CD4-positive, alpha-beta T cell treated with Interleukin-6 for 4 hours (primary cell): ENCODE results near the gene CYB561A3.
"Not testable (repeated sequence)": the region's sequence is repeated elsewhere in the genome, so short reads cannot be mapped to it uniquely, and the experiment has no call there.

ENCODE experiments used
- DNase-seq: peaks from one replicate; pipeline ENCODE4 v3.0.0-alpha.2; 2020; ENCODE audit warnings: mixed read lengths

CYB561A3 gene

DNA sequence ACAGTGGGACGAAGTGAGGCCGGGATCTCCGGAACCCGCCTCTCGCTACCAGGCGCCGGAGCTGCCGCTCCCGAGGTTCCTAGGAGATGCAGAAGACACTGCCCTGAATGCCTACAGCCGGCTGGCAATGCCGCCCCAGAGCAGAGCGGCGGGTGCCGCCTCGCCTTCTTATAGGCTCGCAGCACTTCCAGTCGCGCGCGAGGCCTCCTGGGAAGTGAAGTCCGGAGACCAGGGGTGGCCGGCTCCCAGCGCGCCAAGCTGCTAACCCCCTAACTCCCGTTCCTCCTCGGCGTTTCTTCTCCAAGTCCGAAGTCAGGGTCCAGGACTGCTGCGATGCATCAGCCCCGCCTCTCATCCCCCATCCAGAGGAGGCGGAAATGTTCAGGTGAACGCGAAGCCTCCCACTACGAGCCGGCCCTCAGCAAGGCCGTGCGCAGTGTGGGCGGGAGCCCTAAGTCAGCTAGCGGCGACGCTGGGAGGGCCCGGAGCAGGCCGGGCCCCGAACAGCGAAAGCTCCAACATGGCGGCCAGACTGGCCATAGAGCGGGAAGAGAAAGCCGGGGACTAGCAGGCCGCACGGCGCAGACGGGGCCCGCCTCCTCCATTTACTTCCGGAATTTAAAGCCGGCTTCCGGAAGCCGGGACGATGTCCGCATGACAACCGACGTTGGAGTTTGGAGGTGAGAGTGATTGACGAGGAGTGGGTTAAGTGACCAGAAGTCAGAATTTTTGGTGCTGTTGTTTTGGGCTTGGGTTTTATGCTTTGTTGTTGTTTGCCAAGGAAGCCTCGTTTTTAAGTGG is at the start of gene CYB561A3, which contains the start of gene TMEM138:
Gene CYB561A3, minus strand, starts transcription at position 142 of the 801 bp plus-strand sequence. CDS start 5,169 bp downstream, outside the sequence.
Gene TMEM138, plus strand, starts transcription at position 634 of the 801 bp plus-strand sequence. CDS start 2,017 bp downstream, outside the sequence.
- peak; percentile 90 for DNase-seq

DNA sequence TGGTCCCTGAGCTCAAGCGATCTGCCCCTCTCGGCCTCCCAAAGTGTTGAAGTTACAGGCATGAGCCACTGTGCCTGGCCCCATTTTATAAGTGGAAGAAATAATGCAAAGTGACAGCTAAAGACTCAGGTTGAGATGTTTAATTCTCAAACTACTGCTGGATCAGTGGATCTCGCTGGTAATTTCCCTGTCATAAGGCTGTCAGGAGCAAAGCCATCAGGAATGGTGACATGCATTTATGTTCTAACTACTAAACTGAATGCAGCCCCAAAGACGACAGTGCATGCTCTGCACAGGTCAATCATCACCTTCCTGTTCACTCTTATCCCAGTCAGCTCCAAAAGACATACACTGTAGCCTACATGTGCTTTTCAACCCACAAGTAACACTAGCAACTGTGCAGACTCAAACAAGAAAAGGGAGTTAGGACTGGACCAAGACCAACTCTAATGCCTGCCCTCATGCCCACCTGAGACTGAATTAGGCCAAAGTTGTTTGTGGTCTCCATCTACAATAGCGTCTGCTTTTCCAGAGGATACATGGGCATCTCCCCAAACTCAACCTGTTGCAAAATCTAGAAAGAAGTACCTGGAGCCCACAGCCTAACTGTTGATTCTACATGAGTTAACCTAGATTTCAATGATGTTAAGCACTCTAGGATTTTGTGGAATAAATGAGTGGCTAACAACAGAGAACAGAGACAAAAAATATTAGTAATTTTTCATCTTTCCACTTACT is 45.5 kb upstream of the CYB561A3 start:
- no peak for DNase-seq

- no peak for DNase-seq
These were observed 44.4 kb upstream of the CYB561A3 start for GRCh38 chr11:61406067-61406466.

DNA sequence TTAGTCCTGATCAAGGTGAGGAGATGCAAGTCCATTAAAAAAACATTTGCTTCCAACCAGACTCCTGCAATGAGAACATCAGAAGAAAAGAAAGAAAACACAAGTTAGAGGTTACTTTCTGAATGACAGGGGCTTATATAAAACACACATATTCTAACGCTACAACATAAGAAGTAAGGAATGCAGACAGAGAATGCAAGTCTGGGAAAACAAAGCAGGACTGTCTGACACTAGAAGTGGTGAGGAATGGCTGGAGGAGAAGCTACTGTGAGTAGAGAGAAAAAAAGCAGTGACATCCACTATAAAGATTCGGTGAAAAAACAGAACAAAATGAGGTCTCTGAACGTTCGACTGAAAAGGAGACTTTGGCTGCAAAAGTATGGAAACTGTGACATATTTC is 43.0 kb upstream of the CYB561A3 start:
- no peak for DNase-seq

GRCh38 chr11:61404103-61404502 is 42.4 kb upstream of the CYB561A3 start:
- DNase-seq = no peak

GRCh38 chr11:61403658-61404057 is 42.0 kb upstream of the CYB561A3 start:
- no peak for DNase-seq

- DNase-seq = no peak
These were observed 39.9 kb upstream of the CYB561A3 start for GRCh38 chr11:61401573-61401972.

DNA sequence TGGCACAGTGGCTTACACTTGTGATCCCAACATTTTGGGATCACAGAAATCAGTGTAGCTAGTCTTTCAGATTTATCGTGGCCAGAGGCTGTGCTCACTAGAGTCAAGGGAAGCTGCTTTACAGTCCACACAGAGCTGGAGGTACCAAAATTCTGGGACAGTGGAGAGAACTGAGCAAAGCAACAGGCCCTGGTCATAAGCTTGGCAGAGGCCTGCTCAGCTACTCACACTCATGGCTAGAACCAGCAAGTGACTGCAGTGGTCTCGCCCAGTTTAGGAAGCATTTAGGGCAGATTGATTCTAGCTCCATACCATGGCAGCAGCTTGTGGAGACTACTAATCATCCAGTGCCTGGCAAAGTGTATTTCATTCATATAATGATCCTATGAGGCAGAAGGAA is 39.5 kb upstream of the CYB561A3 start:
- DNase-seq = no peak

- peak; percentile 40 for DNase-seq
These were observed 31.4 kb upstream of the CYB561A3 start for GRCh38 chr11:61392981-61393595.

DNA sequence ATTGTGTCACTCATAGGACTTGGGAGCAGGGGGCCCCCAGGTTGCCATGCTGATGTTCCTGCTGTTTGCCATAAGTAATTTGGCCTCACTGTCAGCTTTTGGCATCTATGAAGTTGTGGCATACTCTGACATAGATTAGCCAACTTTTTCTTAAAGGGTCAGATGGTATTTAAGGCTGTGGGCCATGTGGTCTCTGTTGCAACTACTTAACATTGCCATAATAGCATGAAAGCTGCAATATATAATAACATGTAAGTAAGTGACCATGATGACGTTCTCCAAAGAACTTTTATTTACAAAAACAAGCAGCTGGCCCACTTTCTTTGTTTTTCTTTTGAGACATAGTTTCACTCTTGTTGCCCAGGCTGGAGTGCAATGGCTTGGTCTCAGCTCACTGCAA is 28.5 kb upstream of the CYB561A3 start:
- DNase-seq = no peak

- DNase-seq = no peak
These were observed 22.9 kb upstream of the CYB561A3 start for GRCh38 chr11:61384271-61385242.

GRCh38 chr11:61383859-61384258 is 22.2 kb upstream of the CYB561A3 start:
- not testable (repeated sequence) for DNase-seq

DNA sequence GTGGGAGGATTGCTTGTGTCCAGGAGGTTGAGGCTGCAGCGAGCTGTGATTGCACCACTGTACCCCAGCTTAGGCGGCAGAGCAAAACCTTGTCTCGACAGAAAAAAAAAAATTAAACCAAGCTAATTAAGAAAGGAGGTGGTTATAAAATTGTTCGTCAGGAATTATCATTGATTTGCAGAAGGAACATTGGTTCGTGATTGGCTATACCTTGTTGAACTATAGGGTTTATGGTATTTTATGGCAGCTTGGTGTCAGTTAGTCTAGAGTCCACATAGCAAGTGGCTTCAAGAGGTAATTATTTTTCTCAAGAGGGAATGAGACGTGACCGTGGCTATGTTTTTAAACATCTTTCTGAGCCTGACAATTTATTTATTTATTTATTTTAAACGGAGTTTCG is 19.2 kb upstream of the CYB561A3 start:
- no peak for DNase-seq

DNA sequence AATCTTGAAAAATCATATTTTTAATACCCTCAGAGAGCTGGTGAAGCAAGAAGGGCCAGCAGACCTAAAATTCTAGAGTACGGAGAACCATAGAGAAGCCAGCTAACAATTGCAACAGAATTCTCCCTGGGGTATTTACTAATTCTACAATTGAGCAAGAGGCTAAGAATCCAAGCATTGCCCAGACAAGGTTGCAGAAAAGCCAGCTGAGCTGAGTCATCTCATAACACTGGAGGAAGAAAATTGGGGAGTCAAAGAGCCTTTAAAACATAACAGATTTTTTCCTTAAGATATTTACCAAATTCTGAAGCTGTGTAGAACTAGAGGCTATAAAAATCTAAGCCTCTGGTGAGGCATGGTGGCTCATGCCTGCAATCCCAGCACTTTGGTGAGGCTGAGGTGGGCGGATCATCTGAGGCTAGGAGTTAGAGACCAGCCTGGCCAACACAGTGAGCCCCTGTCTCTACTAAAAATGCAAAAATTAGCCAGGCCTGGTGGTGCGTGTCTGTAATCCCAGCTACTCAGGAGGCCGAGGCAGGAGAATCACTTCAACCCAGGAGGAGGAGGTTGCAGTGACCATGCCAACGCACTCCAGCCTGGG is 17.1 kb upstream of the CYB561A3 start:
- no peak for DNase-seq

- no peak for DNase-seq
These were observed 15.9 kb upstream of the CYB561A3 start for GRCh38 chr11:61377461-61378160.

- DNase-seq = no peak
These were observed 14.1 kb upstream of the CYB561A3 start for GRCh38 chr11:61375761-61376108.

DNA sequence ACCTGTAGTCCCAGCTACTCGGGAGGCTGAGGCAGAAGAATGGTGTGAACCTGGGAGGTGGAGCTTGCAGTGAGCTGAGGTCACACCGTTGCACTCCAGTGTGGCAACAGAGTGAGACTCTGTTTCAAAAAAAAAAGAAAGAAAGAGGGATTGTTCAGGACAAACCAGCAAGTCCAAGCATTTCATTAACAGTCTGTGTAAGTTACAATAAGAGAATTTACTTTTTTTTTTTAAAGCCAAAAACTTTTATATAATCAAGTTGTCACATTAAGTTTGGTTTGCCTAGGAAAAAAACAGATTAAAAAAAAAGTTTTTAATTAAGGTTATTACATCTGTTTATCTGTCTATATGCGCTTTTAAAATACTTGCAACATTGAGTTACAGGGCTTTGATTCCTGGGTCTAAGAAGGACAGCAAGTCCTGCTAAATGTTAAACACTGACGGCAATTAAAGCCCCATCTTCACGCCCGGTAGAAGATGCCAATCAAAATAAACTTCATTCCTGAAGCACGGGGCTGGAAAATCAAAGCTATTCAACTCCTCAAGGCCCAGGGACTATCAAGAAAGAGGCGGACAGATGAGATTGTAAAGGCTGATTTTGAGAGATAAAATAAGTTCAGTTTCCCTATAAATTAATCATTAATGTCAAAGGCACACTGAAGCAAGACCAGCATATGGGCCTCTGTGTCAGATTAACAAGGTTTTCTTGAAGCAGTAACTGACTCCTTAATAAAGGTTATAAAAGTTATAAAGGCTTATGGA is 11.2 kb upstream of the CYB561A3 start:
- DNase-seq = no peak

DNA sequence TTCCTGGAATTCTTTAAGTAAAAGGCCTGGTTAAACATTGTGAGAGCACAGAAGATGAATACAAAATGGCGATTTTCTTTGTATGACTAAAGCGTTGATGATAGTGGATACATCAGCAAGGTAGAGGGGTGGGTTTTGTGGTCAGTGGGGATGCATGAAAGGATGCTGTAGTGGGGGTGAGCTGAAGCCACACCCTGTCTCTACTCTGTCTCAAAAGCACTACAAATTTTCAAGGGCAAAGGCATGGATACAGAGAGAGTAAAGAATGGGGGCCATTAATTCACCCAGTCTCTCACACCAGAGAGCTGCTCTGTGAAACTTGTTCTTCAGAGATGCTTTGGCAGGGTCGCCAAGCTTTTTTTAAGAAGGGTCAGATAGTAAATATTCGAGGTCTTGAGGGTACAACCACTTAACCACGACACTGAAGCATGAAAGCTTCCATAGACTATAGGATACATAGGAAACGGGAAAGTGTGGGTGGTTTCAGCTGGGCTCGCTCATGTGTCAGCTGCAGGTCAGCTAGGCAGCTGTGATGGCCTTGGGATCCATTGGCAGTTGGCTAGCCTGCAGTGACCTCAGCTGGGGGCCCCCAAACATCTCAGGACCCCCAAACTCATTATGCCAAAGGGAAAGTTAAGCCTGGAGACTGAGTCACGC is 8.8 kb upstream of the CYB561A3 start:
- DNase-seq = no peak

DNA sequence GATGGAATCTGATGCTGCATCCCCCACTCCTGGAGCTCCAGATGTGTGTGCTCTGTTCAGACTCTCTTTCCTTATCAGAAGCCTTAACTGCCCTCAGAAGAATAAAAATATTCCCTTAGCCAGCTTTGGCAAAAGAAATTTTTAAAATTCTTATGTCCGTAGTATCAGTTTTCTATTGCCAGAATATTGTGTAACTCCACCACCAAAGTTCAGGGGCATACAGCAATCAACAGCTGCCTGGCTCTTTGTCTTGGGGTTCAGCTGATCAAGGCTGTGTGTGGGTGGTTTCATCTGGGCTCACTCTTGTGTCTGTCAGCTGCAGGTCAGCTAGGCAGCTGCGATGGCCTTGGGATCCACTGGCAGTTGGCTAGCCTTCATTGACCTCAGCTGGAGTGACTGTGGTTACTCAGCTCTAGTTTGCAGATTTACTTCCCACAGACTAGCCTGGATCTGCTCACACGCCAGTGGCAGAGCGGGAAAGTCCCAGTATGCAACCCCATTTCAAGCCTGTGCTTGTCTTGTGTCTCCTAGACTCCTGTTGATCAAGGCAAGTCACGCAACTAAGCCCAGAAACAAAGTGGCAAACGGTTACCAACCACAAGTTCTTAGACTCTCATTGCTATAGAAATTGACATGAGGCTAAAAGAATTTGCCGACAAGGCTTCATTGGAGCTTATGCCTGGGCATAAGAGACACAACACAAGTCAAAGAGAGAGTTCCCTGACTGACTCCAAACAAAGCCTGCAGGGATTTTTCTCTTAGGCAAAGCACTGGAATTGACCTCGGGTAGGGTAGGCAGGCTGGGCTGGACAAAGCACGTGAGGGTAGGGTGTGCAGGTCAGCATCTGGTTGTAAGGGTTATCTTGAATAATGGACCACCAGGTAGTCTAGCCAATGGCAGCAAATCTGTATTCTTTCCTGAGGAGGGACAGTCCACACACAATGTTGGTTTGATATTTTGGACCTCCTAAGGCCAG is 8.0 kb upstream of the CYB561A3 start:
- no peak for DNase-seq
